ENCODE data around the gene ATP6V1B1. TPM values are rescaled to one million over a fixed set of nuclear protein-coding genes. Genes with fewer than 3 reads are reported as not detected.

ATP6V1B1 gene
- total and polyA plus RNA-seq, 7 donors = 0.16 to 1.9 (median 0.66) TPM; not detected in 4

GRCh38 chr2:70991142-70991541 lies 55.4 kb downstream of the ATP6V1B1 start:
- peak; percentile 43 for DNase-seq
- intact Hi-C loops (cut with DNase I) = no loop called here
- Histone ChIP-seq H3K9me3 (no peaks in the 10 kb centered on the region), H3K4me3 (no peak overlapping the region), H3K4me1 (peaks cover 0 to 33% (median 26%) of the 10 kb centered on the region in 4 donors), H3K27ac (no peak overlapping the region), H3K27me3 (no peaks in the 10 kb centered on the region), H3K36me3 (peaks cover 13 to 62% (median 47%) of the 10 kb centered on the region in 4 donors)
- TF ChIP-seq POLR2A (IDR thresholded peaks at IDR 0.05) = no peak
- TF ChIP-seq EP300 (IDR thresholded peaks at IDR 0.05) = no peak
- TF ChIP-seq POLR2AphosphoS5 (IDR thresholded peaks at IDR 0.05) = no peak
- TF ChIP-seq, protein P1, sequence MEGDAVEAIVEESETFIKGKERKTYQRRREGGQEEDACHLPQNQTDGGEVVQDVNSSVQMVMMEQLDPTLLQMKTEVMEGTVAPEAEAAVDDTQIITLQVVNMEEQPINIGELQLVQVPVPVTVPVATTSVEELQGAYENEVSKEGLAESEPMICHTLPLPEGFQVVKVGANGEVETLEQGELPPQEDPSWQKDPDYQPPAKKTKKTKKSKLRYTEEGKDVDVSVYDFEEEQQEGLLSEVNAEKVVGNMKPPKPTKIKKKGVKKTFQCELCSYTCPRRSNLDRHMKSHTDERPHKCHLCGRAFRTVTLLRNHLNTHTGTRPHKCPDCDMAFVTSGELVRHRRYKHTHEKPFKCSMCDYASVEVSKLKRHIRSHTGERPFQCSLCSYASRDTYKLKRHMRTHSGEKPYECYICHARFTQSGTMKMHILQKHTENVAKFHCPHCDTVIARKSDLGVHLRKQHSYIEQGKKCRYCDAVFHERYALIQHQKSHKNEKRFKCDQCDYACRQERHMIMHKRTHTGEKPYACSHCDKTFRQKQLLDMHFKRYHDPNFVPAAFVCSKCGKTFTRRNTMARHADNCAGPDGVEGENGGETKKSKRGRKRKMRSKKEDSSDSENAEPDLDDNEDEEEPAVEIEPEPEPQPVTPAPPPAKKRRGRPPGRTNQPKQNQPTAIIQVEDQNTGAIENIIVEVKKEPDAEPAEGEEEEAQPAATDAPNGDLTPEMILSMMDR (IDR thresholded peaks at IDR 0.05) = no peak
- WGBS, 2 donors = 87 to 97% methylated on average over 5 of the region's 5 CpGs

GRCh38 chr2:70991742-70992141 lies 56.0 kb downstream of the ATP6V1B1 start:
- intact Hi-C loops (cut with DNase I) = no loop called here
- 89 to 91% methylated on average over 9 of the region's 9 CpGs for WGBS, 2 donors
- H3K36me3 ChIP-seq = peaks cover 13 to 56% (median 43%) of the 10 kb centered on the region in 4 donors
- no peak overlapping the region for H3K27ac ChIP-seq
- TF ChIP-seq, protein P1 (IDR thresholded peaks at IDR 0.05) = no peak
- TF ChIP-seq POLR2AphosphoS5 (IDR thresholded peaks at IDR 0.05) (no peak), EP300 (IDR thresholded peaks at IDR 0.05) (no peak), POLR2A (IDR thresholded peaks at IDR 0.05) (no peak)
- H3K4me3 ChIP-seq = no peak overlapping the region
- peak; percentile 35 for DNase-seq
- no peaks in the 10 kb centered on the region for H3K27me3 ChIP-seq
- peaks cover 0 to 33% (median 26%) of the 10 kb centered on the region in 4 donors for H3K4me1 ChIP-seq
- no peaks in the 10 kb centered on the region for H3K9me3 ChIP-seq

- WGBS, 2 donors = 90 to 91% methylated on average over 12 of the region's 12 CpGs
- TF ChIP-seq POLR2A (IDR thresholded peaks at IDR 0.05) (no peak), EP300 (IDR thresholded peaks at IDR 0.05) (no peak), POLR2AphosphoS5 (IDR thresholded peaks at IDR 0.05) (no peak)
- no peaks in the 10 kb centered on the region for H3K27me3 ChIP-seq
- H3K27ac ChIP-seq = peak overlapping the region in 2 of 4 donors; percentile 83 to 87
- H3K4me3 ChIP-seq = peak overlapping the region; percentile 97 to 99 (median 98)
- no peaks in the 10 kb centered on the region for H3K9me3 ChIP-seq
- H3K36me3 ChIP-seq = peaks cover 11 to 41% (median 30%) of the 10 kb centered on the region in 4 donors
- H3K4me1 ChIP-seq = peaks cover 0 to 33% (median 26%) of the 10 kb centered on the region in 4 donors
- intact Hi-C loops (cut with DNase I) = no loop called here
- peak; percentile 40 for DNase-seq
These were observed 57.5 kb downstream of the ATP6V1B1 start for GRCh38 chr2:70992945-70993853.

DNA sequence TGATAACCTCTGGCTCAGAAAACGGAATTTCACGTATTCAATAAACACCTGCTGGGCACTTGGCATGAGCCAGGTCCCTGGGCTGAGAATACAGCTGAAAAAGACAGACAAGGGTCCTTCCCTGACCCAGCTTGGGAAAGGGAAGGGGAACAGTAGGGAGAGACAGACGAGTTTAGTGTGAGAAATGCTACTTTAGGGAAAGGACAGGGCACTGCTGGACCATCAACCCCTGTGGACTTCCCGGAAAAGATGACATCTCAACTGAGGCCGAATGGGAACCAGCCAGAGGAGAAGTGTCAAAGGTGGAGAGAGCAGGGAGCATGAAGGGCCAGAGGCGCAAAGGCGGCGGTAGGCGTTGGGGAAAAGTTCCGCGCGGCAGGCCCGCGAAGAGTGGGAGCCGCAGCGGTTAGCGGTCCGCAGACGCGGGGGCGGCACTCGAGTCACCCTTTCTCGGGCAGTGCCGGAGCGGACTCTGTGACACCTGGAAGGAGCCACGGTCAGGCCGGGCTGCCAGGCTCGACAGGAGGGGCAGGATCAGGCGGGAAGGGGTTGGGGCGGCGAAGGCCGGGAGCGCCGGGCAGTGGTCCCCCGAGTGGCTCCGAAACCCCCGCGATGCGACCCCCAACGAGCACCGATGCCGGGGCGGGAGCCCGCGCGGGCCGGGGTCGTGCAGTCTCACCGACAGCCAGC lies 58.5 kb downstream of the ATP6V1B1 start:
- DNase-seq = no peak
- H3K27ac ChIP-seq = peak overlapping the region; percentile 82 to 87 (median 84)
- TF ChIP-seq, protein P1 (IDR thresholded peaks at IDR 0.05) = no peak
- no peak for TF ChIP-seq POLR2A (IDR thresholded peaks at IDR 0.05)
- no peak for TF ChIP-seq EP300 (IDR thresholded peaks at IDR 0.05)
- TF ChIP-seq POLR2AphosphoS5 (IDR thresholded peaks at IDR 0.05) = no peak
- H3K4me1 ChIP-seq = peaks cover 0 to 33% (median 26%) of the 10 kb centered on the region in 4 donors
- WGBS, 2 donors = 1% methylated on average over 49 of the region's 49 CpGs
- H3K9me3 ChIP-seq = no peaks in the 10 kb centered on the region
- intact Hi-C loops (cut with DNase I) = loop anchor here (2.0 kb wide), 2 partner anchors 13 to 75 kb away; partner anchors contain the start of gene NAGK
- peak overlapping the region; percentile 97 to 99 (median 98) for H3K4me3 ChIP-seq
- no peaks in the 10 kb centered on the region for H3K27me3 ChIP-seq
- peaks cover 2 to 32% (median 20%) of the 10 kb centered on the region in 4 donors for H3K36me3 ChIP-seq

All from sigmoid colon (tissue), 7 donors.